GM21360 (cell line): Measurements from ENCODE around the gene IQUB.
A peak's percentile ranks its signal among the peaks of the same experiment; 100 is the strongest.
"Not testable (repeated sequence)": the region's sequence is repeated elsewhere in the genome, so short reads cannot be mapped to it uniquely, and the experiment has no call there.

Experiments
- ATAC-seq: cut with Tn5 transposase; IDR thresholded peaks from one replicate; pipeline ENCODE4 v1.9.1; 2021; ENCODE audit warnings: mild to moderate bottlenecking, moderate library complexity; ENCODE audit not compliant: unreplicated experiment

Gene IQUB

DNA sequence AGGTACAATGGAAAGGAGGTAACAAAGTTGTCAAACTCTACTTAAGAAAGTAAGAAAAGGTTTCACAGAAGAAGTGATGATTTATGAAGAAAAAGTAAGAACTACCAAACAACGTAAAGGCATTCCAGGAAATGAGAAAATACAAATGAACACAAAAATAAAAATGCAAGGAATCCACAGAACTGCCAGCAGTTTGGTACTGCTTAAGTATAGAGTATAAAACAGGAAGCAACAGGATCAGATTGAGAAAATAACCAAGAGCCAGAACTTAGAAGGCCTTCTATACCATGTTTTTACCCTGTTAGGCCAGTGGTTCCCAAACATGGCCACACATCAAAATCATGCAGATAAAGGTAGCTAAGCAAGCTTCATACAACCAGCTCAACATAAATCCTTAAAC, 14.0 kb upstream of the IQUB start:
- no peak for ATAC-seq

DNA sequence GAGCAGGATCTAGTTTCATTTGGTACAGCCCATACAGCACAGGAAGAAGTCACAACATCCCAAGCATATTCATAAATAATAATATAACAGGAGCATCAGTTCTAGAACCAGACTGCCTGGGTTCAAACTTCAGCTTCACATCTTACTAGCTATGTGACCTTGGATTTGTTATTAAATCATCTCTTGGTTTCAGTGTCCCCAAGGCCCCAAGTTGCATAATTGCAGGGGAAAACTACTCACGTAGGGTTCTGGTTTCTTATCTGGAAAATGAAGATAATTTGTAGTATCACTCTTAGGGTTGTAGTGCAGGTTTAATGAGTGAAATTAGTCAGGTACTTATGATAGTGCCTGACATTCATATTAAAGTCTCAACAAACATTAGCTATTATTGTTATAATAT, 5.5 kb upstream of the IQUB start:
- ATAC-seq = no peak

DNA sequence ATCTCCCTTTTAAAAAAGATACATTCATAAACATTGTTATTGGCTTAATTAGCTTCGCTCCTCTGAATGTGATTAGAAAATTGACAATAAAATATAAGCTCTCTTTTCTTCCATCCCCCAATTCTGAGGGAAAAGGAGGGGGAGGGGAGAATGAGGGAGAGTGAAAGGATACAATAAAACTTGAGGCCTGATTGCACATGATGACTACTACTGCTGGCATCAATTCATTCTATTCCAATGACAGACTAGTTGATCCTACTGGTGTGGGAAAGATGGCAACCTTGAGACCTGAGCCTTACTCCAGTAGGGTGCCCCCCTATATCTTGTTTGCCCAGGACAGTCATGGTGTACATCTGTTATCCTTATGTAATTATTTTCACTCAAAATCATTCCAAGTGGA, 4.5 kb upstream of the IQUB start:
- ATAC-seq = no peak

DNA sequence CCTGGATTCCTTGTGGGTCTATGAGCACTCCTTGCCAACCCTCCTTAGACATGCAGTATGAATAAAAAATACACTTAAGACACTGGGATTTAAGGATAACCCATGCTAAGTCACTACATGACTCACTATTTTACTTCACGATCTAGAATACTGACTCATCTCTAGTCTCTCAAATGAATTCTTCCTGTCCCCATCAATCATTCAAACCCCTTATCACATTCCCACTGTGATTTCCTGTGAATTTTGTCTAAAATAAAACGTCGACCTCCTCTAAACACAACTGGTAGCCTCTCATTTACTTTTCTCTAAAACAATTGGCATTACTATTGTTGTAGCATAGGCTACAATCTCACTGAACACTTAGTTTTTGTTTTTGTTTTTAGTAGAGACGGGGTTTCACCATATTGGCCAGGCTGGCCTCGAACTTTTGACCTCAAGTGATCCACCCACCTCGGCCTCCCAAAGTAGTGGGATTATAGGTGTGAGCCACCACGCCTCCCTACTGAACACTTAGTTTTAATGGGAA, 3.9 kb upstream of the IQUB start:
- ATAC-seq = no peak

DNA sequence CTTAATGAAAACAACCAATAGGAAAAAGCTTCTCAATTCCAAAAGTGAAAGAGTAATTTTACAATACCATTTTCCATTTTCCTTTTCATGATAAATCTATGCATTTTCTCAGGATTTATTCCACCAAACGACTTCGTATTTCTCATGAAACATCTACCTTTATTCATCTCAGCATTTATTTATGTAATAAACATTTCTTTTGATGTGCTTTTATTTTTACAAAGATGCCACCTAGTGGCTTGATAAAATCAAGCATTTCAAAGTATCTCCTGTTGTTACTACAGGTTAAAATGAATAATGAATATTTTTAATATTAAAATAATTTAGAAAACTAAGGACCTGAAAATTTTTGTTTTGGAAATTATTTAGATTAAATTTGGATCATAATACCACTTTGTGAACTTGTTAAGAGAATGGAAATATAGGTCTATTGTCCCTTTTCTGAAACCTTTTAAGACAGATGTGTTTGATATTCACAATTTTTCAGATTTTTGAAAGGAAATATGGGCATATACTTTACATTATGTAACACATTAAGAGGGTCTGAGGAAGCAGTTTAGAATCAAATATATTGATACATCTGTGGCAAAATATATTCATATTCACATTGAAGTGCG, 2.7 kb upstream of the IQUB start:
- no peak for ATAC-seq

DNA sequence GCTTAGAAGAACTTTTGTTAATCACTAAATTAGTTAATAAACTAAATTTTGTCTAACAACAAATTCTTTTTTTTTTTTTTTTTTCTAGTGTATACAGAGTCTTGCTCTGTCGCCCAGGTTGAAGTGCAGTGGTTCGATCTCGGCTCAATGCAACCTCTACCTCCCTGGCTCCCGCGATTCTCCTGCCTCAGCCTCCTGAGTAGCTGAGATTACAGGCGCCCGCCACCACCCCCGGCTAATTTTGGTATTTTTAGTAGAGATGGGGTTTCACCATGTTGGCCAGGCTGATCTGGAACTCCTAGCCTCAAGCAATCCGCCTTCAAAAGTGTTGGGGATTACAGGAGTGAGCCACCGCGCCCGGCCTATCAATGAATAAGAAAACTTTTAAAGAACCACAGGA, 1.1 kb upstream of the IQUB start:
- ATAC-seq = no peak

DNA sequence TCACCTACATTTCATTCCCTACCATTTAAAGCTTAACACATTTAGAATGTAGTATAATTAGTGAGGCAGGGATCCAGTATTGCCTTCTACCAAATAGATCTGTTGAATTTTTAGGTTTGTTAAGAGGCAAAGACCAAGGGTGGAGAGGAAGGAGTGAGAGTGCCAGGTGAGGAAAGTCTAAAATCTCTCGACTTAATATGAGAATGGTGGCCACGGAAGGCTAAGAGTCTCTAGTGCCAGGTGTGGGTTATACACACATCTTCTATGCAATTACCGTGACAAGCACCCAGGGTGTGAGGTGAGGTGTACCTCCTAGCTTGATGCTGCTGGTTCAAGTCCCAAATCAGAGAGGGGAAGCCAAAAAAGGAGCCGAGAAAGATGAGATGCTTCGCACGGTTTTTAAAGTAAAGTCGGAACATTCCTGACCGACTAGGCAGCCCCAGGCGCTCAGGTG, 439 bp downstream of the IQUB start:
- peak; percentile 4 for ATAC-seq

DNA sequence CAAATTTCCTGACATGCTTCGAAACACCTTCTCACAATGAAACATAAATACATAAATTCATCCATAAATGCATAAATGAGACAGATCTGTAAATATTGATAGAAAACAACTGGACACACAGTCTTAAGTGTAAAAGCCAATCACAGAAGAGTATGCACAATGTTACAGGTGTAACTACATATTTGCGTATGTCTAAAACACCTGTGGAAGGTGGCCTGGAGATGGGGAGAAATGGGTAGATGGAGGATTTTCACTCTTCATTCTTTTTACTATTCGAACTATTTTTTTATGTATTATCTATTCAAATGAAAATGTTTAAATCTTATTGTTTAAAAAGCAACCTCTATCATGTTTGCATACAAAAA, 860 bp downstream of the IQUB start:
- ATAC-seq = no peak

DNA sequence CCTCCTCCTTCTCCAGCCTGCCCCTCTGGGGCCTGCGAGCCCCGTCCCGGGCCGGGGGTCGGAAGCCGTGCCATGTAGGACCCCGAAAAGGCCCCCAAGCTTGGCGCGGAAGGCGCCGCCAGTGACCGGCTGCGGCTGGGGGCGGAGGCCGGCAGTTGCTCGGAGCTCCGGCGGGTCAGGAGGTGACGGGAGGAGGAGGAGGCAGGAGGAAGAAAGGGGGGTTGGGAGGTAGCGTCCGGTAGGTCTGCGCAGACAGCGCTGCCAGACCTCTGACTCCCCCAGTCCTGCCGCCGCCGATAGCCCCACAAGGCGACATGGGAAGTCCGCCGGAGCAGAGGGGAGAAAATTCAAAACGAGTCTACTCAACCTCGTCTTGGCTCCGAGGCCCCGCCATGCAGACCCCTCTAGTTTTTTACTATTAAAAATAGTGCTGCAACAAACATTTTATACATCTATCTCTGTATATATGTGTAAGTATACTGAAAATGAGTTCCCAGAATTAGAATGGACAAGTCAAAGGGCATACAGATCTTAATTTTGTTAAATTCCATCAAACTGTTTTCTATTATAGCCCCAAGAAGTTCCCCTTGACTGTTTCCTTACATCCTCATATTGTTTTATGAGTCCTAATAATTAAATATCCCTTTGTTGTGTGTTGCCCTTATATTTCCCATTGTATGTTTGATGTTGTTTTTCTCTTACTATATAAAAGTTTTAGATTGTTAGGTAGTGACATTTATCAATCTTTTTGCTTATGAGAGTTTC, 1.4 kb downstream of the IQUB start:
- peak; percentile 15 for ATAC-seq

DNA sequence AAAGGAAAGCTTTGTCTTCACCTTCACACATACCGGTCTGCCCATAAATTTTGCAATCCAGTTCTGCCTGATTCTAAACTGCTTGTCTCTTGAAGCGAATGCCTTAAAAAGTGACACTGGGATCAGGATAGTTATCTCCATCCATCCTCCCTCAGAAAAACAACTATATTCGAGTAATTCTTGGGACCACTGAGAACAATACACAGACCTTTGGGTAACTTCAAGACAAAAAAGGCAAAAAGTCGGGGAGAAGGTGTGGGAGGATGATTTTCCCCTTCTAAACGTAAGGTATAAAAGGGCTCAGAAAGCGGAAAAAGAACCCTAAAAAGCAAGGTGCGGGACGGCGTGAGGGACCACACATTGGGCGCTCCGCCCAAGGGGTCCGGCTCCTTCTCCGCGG, 2.1 kb downstream of the IQUB start:
- not testable (repeated sequence) for ATAC-seq

DNA sequence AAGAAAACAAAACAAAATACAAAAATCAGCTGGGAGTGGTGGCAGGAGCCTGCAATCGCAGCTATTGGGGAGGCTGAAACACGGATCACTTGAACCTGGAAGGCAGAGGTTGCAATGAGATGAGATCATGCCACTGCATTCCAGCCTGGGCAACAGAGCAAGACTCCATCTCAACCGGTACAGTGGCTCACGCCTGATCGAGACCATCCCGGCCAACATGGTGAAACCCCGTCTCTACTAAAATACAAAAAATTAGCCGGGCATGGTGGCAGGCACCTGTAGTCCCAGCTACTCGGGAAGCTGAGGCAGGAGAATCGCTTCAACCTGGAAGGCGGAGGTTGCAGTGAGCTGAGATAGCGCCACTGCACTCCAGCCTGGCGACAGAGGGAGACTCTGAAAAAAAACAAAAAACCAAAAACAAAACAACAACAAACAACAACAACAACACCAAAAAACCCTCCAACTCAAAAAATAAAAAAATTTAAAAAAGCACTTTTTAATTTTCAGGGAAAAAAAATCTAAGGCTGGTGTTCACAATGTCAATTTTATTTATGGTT, 4.3 kb downstream of the IQUB start:
- ATAC-seq = not testable (repeated sequence)

DNA sequence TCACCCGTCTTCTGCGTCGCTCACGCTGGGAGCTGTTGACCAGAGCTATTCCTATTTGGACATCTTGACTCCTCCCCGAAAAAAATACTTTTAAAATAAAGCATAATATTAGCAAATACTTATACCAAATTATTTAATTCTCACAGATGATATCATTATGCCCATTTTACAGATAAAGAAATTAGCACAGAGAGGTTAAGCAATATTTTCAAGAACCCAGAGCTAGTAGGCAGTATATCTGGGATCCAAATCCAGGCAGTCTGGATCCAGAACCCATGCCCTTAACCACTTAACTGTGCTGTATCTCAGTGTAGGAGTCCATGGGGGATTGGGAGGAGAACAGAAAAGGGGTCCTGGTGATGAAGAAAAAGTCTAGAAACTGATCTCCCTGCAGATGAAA, 6.1 kb downstream of the IQUB start:
- ATAC-seq = no peak

DNA sequence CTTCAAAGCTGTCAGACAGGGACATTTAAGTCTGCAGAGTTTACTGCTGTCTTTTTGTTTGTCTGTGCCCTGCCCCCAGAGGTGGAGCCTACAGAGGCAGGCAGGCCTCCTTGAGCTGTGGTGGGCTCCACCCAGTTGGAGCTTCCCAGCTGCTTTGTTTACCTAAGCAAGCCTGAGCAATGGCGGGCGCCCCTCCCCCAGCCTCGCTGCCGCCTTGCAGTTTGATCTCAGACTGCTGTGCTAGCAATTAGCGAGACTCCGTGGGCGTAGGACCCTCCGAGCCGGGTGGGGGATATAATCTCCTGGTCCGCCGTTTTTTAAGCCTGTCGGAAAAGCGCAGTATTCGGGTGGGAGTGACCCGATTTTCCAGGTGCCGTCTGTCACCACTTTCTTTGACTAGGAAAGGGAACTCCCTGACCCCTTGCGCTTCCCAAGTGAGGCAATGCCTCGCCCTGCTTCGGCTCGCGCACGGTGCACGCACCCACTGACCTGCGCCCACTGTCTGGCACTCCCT, 6.6 kb downstream of the IQUB start:
- ATAC-seq = not testable (repeated sequence)

DNA sequence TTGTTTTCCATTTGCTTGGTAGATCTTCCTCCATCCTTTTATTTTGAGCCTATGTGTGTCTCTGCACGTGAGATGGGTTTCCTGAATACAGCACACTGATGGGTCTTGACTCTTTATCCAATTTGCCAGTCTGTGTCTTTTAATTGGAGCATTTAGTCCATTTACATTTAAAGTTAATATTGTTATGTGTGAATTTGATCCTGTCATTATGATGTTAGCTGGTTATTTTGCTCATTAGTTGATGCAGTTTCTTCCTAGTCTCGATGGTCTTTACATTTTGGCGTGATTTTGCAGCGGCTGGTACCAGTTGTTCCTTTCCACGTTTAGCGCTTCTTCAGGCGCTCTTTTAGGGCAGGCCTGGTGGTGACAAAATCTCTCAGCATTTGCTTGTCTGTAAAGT, 7.9 kb downstream of the IQUB start:
- not testable (repeated sequence) for ATAC-seq

DNA sequence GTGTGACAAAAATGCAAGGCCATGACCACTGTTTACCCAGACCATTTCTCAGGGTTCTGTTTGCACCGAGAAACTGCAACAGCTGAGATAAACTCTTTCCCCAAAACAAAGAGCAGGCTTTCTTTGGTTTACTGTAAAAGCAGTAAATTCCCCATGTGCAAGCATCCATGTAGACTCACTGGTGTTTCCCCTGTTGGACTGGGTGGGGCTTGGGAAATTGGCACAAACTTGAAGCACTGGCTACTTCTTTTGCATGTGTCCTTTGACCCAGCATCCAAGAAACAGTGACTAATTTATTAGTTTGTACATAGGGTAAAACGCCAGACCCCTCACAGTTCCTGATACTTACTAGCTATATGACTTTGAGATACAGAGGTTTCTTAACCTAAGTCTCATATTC, 12.3 kb downstream of the IQUB start:
- no peak for ATAC-seq

DNA sequence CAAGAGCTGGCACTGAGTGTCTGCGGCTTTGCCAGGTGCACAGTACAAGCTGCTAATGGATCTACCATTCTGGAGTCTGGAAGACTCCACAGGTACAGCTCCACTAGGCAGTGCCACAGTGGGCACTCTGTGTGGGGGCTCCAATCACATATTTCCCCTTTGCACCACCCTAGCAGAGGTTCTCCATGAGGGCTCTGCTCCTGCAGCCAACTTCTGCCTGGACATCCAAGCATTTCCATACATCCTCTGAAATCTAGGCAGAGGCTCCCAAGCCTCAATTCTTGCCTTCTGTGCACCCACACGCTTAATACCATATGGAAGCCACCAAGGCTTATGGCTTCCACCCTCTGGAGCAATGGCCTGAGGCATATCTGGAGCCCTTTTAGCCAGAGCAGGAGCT, 29.2 kb downstream of the IQUB start:
- no peak for ATAC-seq

DNA sequence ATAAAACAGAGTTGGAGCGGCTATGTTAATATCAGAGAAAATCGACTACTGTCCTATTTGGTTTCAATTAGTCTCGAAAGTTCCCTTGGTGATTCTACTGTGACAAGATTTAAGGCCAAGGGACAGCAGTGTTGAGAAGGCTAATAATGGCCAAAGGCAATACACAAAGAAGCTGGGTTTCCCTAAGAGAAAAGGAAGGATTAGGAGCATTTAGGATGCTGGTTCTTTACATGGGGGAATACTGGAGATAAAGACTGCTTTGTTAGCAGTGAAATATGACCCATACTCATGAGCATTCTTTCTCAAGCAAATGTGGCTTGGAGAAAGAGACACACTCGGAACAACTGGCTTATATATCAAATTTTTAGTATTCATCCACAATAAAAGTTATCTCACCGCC, 32.2 kb downstream of the IQUB start:
- no peak for ATAC-seq

DNA sequence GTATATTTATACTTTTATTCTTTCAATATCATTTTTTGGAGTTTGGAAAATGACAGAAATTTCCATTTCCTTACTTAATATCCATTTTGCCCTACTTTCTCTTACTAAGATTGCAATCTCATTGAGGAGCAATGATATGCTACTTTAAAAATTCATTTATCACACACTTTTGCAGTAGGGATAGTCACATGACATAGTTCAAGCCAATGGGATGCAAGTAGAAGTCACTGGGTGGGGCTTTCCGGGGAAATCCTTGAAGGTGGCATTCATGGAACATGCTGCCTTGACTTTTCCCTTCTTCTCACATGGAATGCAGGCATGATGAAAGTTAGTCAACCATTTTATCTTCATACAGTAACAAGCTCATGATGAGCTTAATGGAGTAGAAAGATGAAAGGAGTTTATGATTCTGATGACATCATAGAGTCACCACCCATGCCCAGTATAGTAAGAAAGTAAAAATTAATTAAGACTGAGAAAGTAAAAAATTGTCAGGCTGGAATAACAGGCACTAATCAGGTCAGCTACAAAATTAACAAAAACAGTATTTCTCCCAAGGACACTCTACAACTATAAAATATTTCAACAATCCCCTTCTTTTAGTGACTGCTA, 33.4 kb downstream of the IQUB start:
- no peak for ATAC-seq

DNA sequence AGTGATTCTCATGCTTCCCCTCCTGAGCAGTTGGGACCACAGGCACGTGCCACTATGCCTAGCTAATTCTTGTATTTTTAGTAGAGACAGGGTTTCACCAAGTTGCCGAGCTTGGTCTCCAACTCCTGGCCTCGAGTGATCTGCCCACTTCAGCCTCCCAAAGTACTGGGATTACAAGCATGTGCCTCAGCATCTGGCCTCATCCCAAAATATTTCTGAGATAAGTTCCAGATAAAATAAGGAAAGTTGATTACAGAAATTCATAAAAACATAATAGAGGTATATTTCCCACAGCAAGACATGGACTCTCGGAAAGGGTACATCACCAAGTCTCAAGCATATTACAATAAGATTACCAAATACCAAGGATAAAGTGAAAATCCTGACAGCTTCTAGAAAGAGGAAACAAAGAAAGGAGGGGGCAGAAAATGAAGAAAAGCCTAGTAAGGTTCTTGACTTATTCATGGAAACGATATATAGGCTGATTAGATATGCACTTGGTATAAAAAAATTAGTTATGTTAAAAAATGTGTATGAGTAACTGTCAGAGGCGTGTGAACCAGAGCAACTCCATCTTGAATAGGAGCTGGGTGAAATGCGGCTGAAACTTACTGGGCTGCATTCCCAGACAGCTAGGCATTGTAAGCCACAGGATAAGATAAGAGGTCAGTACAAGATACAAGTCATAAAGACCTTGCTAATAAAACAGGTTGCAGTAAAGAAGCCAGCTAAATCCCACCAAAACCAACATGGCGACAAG, 35.0 kb downstream of the IQUB start:
- no peak for ATAC-seq

DNA sequence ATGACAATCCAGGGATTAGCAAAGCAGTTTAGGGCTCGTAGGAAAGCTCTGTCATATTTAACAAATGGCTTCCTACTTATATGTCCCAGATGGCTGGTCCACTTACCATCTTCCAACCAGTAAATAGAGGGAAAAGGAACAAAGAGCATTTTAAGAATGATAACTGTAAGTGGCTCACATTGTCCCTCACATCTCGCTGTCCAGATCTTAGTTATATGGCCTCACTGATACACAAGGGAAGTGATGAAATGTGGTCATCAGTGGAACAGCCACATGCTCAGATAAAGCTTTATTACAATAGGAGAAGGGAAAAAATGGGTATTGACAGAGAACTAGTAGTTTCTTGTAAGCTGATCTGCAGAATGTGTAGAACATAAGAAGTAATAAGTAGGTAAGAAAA, 35.8 kb downstream of the IQUB start:
- ATAC-seq = no peak

DNA sequence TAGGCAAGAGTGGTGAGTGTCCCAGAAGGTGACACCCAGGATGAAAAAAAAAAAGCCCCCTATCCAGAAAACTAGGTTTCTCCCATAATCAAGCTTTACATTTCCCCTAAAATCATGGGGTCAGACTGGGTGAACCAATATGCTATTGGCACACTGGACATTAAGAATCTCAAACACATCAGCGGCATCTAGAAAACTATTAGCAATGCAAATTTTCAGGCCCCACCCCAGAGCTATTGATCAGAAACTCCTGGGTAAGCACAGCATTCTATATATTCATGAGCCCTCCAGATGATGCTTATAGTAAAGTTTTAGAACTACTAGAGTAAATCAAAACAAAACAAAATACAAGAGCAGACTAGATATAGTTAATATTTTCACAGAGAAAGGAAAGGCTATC, 36.4 kb downstream of the IQUB start:
- no peak for ATAC-seq
